Loucy (cell line): Measurements from ENCODE around the gene TAOK2.
A peak's percentile ranks its signal among the peaks of the same experiment; 100 is the strongest.

ENCODE experiments used
- H2AFZ ChIP-seq: fragments of 200-600 bp; sonication (generic); 2 replicates; pipeline ENCODE4 v1.6.0; 2016; ENCODE audit warnings: antibody characterized with exemption, mild to moderate bottlenecking, low read length, moderate library complexity
- H3F3A ChIP-seq: fragments of 200-600 bp; 2 replicates; pipeline ENCODE4 v1.6.0; 2016; ENCODE audit warnings: antibody characterized with exemption, low read depth, mild to moderate bottlenecking
- H3K27me3 ChIP-seq: fragments of 200-600 bp; sonication (generic); 2 replicates; pipeline ENCODE4 v1.6.1; 2014; ENCODE audit warnings: low read length, mild to moderate bottlenecking; ENCODE audit not compliant: insufficient read depth, poor library complexity, severe bottlenecking
- H3K36me3 ChIP-seq: fragments of 200-600 bp; sonication (generic); 2 replicates; pipeline ENCODE4 v1.6.1; 2016; ENCODE audit warnings: low read length; ENCODE audit not compliant: insufficient read depth
- H3K4me1 ChIP-seq: fragments of 200-600 bp; sonication (generic); 2 replicates; pipeline ENCODE4 v1.5.1; 2014; ENCODE audit warnings: low read length, mild to moderate bottlenecking; ENCODE audit not compliant: insufficient read depth, poor library complexity, severe bottlenecking
- H3K4me2 ChIP-seq: fragments of 200-600 bp; sonication (generic); 2 replicates; pipeline ENCODE4 v1.6.0; 2014; ENCODE audit warnings: antibody characterized with exemption, low read length, low read depth, mild to moderate bottlenecking; ENCODE audit not compliant: poor library complexity, severe bottlenecking
- H3K4me3 ChIP-seq: fragments of 200-600 bp; sonication (generic); 2 replicates; pipeline ENCODE4 v1.5.1; 2014; ENCODE audit warnings: low read length, mild to moderate bottlenecking, mixed read lengths; ENCODE audit not compliant: poor library complexity, severe bottlenecking
- H3K79me2 ChIP-seq: fragments of 200-600 bp; sonication (generic); 2 replicates; pipeline ENCODE4 v1.6.1; 2014; ENCODE audit warnings: low read length; ENCODE audit not compliant: insufficient read depth
- H3K9ac ChIP-seq: fragments of 200-600 bp; sonication (generic); 2 replicates; pipeline ENCODE4 v1.6.0; 2014; ENCODE audit warnings: mild to moderate bottlenecking, low read depth, low read length, moderate library complexity; ENCODE audit not compliant: poor library complexity, severe bottlenecking
- H3K9me2 ChIP-seq: fragments of 200-600 bp; sonication (generic); replicated peaks from 2 replicates; pipeline ENCODE4 v1.6.1; 2016; ENCODE audit warnings: low read depth, low read length, mixed read lengths
- H3K9me3 ChIP-seq: fragments of 200-600 bp; sonication (generic); 2 replicates; pipeline ENCODE4 v1.6.1; 2014; ENCODE audit warnings: mild to moderate bottlenecking, antibody characterized with exemption, low read length, low read depth; ENCODE audit not compliant: insufficient read depth
- H4K20me1 ChIP-seq: fragments of 200-600 bp; sonication (generic); 2 replicates; pipeline ENCODE4 v1.6.0; 2014; ENCODE audit warnings: antibody characterized with exemption, low read length, mild to moderate bottlenecking; ENCODE audit not compliant: insufficient read depth, poor library complexity, severe bottlenecking
- EZH2phosphoT487 ChIP-seq: fragments of 200-600 bp; IDR thresholded peaks from 2 replicates; pipeline ENCODE4 v1.6.1; 2018; ENCODE audit warnings: antibody characterized with exemption, mild to moderate bottlenecking, moderate library complexity, borderline replicate concordance
- TF ChIP-seq, protein P1 (sequence below): fragments of 200-600 bp; sonication (generic); conservative IDR thresholded peaks from 2 replicates; pipeline ENCODE4 v1.5.1; 2014; ENCODE audit warnings: mild to moderate bottlenecking, antibody characterized with exemption, low read length

The TAOK2 gene

DNA sequence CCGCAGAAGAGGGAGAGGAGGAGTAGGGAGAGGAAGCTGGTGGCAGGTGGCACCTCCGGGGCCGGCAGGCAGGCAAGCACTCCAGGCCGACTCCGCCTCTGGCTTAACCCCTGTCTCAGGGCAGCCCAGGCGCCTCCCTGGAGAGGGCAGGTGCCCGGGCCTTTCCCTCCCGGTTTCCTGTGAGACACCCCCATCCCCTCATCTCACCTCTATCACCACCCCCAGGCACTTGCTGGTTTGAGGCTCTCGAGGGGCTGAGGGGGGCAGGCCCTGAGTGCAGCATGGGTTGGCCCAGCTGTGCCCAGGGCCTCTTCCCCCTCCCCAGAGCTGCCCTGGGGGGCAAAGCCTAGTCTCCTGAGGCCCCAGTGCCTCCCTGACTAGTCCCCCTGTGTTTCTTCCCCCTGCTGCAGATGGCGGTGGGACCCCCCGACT, 31.2 kb downstream of the TAOK2 start:
- Histone ChIP-seq H3K27me3 (no peaks in the 10 kb centered on the region), H3K4me1 (no peaks in the 10 kb centered on the region), H3K9me2 (no peaks in the 10 kb centered on the region), H3K79me2 (no peaks in the 10 kb centered on the region), H2AFZ (no peak overlapping the region), H3K4me2 (no peak overlapping the region), H3F3A (no peaks in the 10 kb centered on the region), H3K36me3 (no peaks in the 10 kb centered on the region), H3K9me3 (no peaks in the 10 kb centered on the region), H4K20me1 (peaks cover 2% of the 10 kb centered on the region), H3K4me3 (no peak overlapping the region), H3K9ac (no peak overlapping the region)
- no peak for TF ChIP-seq EZH2phosphoT487
- TF ChIP-seq, protein P1, sequence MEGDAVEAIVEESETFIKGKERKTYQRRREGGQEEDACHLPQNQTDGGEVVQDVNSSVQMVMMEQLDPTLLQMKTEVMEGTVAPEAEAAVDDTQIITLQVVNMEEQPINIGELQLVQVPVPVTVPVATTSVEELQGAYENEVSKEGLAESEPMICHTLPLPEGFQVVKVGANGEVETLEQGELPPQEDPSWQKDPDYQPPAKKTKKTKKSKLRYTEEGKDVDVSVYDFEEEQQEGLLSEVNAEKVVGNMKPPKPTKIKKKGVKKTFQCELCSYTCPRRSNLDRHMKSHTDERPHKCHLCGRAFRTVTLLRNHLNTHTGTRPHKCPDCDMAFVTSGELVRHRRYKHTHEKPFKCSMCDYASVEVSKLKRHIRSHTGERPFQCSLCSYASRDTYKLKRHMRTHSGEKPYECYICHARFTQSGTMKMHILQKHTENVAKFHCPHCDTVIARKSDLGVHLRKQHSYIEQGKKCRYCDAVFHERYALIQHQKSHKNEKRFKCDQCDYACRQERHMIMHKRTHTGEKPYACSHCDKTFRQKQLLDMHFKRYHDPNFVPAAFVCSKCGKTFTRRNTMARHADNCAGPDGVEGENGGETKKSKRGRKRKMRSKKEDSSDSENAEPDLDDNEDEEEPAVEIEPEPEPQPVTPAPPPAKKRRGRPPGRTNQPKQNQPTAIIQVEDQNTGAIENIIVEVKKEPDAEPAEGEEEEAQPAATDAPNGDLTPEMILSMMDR = no peak

DNA sequence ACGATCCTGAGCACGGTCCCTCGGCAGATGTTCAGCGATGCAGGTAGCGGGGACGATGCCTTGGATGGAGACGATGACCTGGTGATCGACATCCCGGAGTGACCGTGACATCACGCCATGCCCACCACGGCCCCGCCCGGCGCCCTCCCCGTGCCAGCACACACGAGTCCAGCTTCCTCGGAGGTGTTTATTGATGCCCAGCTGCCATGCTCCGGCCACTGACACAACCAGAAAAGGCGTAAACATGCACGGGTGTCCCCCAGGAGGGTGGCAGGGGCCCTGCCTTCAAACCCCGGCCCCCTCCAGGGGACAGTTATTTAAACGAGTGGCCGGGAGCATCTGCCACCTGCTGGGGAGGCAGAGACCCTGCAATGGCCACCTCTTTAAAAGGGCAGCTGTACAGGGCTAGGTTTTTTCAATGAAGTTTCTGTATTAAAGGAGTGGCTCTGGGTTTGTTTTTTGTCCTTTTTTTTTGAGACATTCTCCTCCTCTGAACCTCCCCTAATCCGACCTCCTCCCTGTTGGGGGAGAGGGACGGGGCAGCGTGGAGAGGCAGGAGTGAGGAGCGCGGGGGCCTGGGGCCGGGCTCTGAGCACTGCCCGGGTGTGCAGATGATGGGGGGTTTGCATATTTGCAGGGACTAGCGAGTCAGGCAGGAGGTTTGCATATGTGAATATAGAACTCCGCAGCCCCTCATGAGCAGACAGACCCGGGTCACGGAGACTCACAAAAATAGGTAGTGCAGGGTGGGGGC, 31.9 kb downstream of the TAOK2 start:
- Histone ChIP-seq H3K4me1 (no peaks in the 10 kb centered on the region), H3K4me2 (no peak overlapping the region), H3K36me3 (no peaks in the 10 kb centered on the region), H4K20me1 (peaks cover 2% of the 10 kb centered on the region), H3K27me3 (no peaks in the 10 kb centered on the region), H2AFZ (no peak overlapping the region), H3F3A (no peaks in the 10 kb centered on the region), H3K9me2 (no peaks in the 10 kb centered on the region), H3K9me3 (no peaks in the 10 kb centered on the region), H3K4me3 (no peak overlapping the region), H3K9ac (no peak overlapping the region), H3K79me2 (no peaks in the 10 kb centered on the region)
- TF ChIP-seq, protein P1 = peak; percentile 86
- TF ChIP-seq EZH2phosphoT487 = no peak

DNA sequence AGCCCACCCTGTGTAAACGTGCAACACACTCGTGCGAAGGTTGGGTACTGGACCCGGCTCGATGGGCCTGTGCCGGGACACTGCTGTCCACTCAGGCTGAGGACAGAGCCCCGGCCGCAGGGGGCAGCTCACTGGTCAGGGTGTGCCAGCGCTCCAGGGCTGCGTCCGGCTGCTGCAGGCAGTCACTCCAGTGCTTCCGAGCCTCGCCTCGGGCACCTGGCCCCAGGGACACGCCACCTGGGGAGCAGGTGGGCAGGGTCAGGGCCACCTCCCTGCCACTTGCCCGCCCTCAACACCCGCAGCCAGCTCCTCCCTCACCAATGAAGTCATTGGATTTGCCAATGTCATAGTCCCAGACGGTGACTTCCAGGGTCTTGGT, 32.4 kb downstream of the TAOK2 start:
- H3K79me2 ChIP-seq = no peaks in the 10 kb centered on the region
- H3K36me3 ChIP-seq = no peaks in the 10 kb centered on the region
- H4K20me1 ChIP-seq = peaks cover 2% of the 10 kb centered on the region
- H3F3A ChIP-seq = no peaks in the 10 kb centered on the region
- no peak overlapping the region for H3K4me3 ChIP-seq
- no peaks in the 10 kb centered on the region for H3K9me3 ChIP-seq
- H2AFZ ChIP-seq = no peak overlapping the region
- no peak overlapping the region for H3K9ac ChIP-seq
- H3K27me3 ChIP-seq = no peaks in the 10 kb centered on the region
- H3K4me2 ChIP-seq = no peak overlapping the region
- no peaks in the 10 kb centered on the region for H3K4me1 ChIP-seq
- no peak for TF ChIP-seq EZH2phosphoT487
- TF ChIP-seq, protein P1 = no peak
- no peaks in the 10 kb centered on the region for H3K9me2 ChIP-seq
